Nephron progenitor cell (in vitro differentiated cells): ENCODE measurements around the gene FOXD4L1.
"Not testable (repeated sequence)": the region's sequence is repeated elsewhere in the genome, so short reads cannot be mapped to it uniquely, and the experiment has no call there.

ENCODE experiments used
- DNase-seq: peaks from one replicate; pipeline ENCODE4 v3.0.0; 2021
- H3K27ac Mint-ChIP-seq: 2 replicates; pipeline ENCODE4 v1.8.0; 2021; ENCODE audit warnings: mild to moderate bottlenecking, moderate library complexity, mixed read lengths
- H3K27me3 Mint-ChIP-seq: 2 replicates; pipeline ENCODE4 v1.8.0; 2021; ENCODE audit warnings: mild to moderate bottlenecking, low read depth, mixed read lengths; ENCODE audit not compliant: poor library complexity
- H3K36me3 Mint-ChIP-seq: 2 replicates; pipeline ENCODE4 v1.8.0; 2021; ENCODE audit warnings: low read depth, mixed read lengths
- H3K4me1 Mint-ChIP-seq: 2 replicates; pipeline ENCODE4 v1.8.0; 2021; ENCODE audit warnings: mixed read lengths
- H3K4me3 Mint-ChIP-seq: 2 replicates; pipeline ENCODE4 v1.8.0; 2021; ENCODE audit warnings: mild to moderate bottlenecking, moderate library complexity, mixed read lengths
- H3K9me3 Mint-ChIP-seq: 2 replicates; pipeline ENCODE4 v1.8.0; 2021; ENCODE audit warnings: mild to moderate bottlenecking, moderate library complexity, mixed read lengths

FOXD4L1 gene

DNA sequence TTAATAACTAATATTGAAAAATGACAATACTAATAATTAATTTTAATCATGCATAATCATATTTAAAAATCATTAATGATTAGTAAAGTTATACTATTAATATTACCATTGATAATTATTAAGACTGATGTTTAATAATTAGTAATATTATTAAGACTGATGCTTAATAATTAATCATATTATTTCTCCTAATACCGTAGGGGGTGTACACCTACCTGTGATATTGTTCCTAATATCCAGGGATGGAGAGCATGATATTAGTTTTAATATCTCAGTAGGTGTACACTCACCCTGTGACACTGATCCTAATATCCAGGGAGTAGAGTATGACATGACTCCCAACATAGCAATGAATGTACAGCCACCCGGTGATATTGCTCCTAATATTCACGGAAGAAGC, 12.4 kb downstream of the FOXD4L1 start:
- not testable (repeated sequence) for H3K27ac Mint-ChIP-seq, H3K4me3 Mint-ChIP-seq, H3K36me3 Mint-ChIP-seq, H3K9me3 Mint-ChIP-seq, DNase-seq, H3K4me1 Mint-ChIP-seq
- H3K27me3 Mint-ChIP-seq, result peaks cover 62% of the 10 kb centered on the region

- not testable (repeated sequence) for H3K36me3 Mint-ChIP-seq, DNase-seq, H3K27ac Mint-ChIP-seq, H3K4me3 Mint-ChIP-seq, H3K4me1 Mint-ChIP-seq, H3K9me3 Mint-ChIP-seq
- H3K27me3 Mint-ChIP-seq, result peaks cover 60% of the 10 kb centered on the region
These were observed 13.4 kb downstream of the FOXD4L1 start for GRCh38 chr2:113511859-113512258.

DNA sequence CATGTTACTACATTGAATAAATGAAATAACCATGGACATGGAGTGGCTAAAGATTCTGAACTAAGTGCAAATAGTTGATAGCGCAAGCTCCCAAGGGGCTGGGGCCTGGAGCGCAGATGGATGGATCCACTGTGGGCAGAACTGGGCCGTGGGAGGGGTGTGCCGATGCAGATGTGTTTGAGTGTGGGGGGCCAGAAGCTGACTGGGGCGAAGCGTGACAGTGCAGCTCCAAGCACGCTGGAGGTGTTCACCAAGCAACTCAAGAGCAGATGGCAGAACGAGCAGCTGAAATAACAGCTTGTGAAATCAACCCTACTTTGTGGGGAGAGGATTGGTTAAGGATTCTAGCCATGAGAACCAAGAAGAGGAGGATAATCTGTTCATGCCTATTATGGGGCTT, 17.0 kb downstream of the FOXD4L1 start:
- not testable (repeated sequence) for H3K9me3 Mint-ChIP-seq, H3K36me3 Mint-ChIP-seq, H3K27ac Mint-ChIP-seq, DNase-seq, H3K4me3 Mint-ChIP-seq, H3K4me1 Mint-ChIP-seq
- H3K27me3 Mint-ChIP-seq, result peaks cover 32% of the 10 kb centered on the region

DNA sequence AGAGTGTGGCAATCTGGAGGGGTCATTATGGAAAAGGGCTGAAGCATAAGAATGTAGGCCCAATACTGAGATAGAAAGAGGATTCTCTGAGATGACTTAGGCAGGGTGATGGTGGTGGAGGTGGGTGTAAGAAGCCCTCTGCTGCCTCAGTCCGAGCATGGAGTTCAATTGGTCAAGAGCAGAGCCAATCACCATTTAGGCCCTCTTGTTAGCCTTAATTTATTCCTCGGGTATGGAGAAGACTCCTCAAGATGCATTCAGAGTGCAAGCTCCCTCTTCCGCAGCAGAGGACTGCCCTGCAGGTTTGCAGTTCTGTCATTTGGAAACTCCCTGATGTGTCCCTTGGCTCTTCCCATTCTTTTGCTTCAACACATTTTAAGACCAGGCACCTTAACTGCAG, 17.5 kb downstream of the FOXD4L1 start:
- H3K36me3 Mint-ChIP-seq, H3K4me3 Mint-ChIP-seq, H3K27ac Mint-ChIP-seq, DNase-seq, H3K4me1 Mint-ChIP-seq, H3K9me3 Mint-ChIP-seq: not testable (repeated sequence)
- peaks cover 32% of the 10 kb centered on the region for H3K27me3 Mint-ChIP-seq

DNA sequence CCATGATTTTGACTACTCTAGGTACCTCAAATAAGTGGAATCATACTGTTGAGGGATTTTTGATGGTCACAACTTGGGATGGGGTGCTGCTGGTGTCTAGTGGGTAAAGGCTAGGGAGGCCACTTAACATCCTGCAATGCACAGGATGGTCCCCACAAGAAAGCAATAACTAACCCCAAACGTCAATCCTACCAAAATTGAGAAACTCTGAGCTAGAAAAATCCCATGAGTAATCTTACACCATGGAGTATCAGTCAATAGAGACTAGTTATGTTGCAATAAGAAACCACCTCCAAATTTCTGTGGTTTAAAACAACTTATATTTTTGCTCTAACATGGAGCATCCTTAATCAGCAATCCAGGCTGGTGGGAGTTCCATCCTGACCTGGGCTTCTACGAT, 18.6 kb downstream of the FOXD4L1 start:
- H3K27me3 Mint-ChIP-seq, result peaks cover 24% of the 10 kb centered on the region
- not testable (repeated sequence) for H3K9me3 Mint-ChIP-seq, H3K36me3 Mint-ChIP-seq, H3K4me3 Mint-ChIP-seq, DNase-seq, H3K4me1 Mint-ChIP-seq, H3K27ac Mint-ChIP-seq

- not testable (repeated sequence) for H3K4me1 Mint-ChIP-seq, H3K36me3 Mint-ChIP-seq, H3K27me3 Mint-ChIP-seq, DNase-seq, H3K9me3 Mint-ChIP-seq
- Mint-ChIP-seq H3K4me3 (peak overlapping the region; percentile 25), H3K27ac (peak overlapping the region; percentile 72)
These were observed 22.4 kb downstream of the FOXD4L1 start for GRCh38 chr2:113520837-113521236.

DNA sequence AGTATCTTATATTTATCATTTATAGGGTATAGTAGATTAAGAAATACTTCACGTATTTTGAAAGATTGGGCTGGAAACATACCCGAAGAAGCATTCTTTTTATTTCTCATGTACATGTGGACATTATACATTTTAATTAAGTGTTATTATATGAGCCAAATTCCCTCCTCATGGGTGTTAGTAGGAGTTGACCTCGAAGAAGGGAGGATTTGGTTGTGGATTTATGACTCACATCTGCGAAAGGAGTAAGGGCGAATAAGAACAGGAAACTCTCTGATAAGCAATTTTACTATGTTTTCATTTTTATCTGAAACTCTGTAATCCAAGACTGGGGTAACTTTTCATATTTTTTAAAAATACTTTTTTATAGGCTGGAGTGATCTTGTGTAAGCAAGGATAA, 23.0 kb downstream of the FOXD4L1 start:
- not testable (repeated sequence) for H3K27ac Mint-ChIP-seq, DNase-seq, H3K36me3 Mint-ChIP-seq, H3K4me3 Mint-ChIP-seq, H3K9me3 Mint-ChIP-seq, H3K27me3 Mint-ChIP-seq, H3K4me1 Mint-ChIP-seq

- not testable (repeated sequence) for H3K9me3 Mint-ChIP-seq
These were observed 26.5 kb downstream of the FOXD4L1 start for GRCh38 chr2:113524986-113525385.

GRCh38 chr2:113527350-113528045, 29.0 kb downstream of the FOXD4L1 start:
- H3K9me3 Mint-ChIP-seq, result not testable (repeated sequence)
- peaks cover 30% of the 10 kb centered on the region for H3K27me3 Mint-ChIP-seq

More at GRCh38 chr2:113524986-113525385, 26.5 kb downstream of the FOXD4L1 start:
- not testable (repeated sequence) for DNase-seq, H3K4me1 Mint-ChIP-seq, H3K27ac Mint-ChIP-seq, H3K4me3 Mint-ChIP-seq, H3K36me3 Mint-ChIP-seq
- H3K27me3 Mint-ChIP-seq, result peaks cover 18% of the 10 kb centered on the region

GRCh38 chr2:113528126-113528525, 29.7 kb downstream of the FOXD4L1 start:
- peaks cover 33% of the 10 kb centered on the region for H3K27me3 Mint-ChIP-seq
- not testable (repeated sequence) for DNase-seq, H3K4me1 Mint-ChIP-seq, H3K4me3 Mint-ChIP-seq, H3K27ac Mint-ChIP-seq, H3K9me3 Mint-ChIP-seq, H3K36me3 Mint-ChIP-seq

More at GRCh38 chr2:113527350-113528045, 29.0 kb downstream of the FOXD4L1 start:
- not testable (repeated sequence) for H3K4me3 Mint-ChIP-seq, DNase-seq, H3K27ac Mint-ChIP-seq, H3K36me3 Mint-ChIP-seq, H3K4me1 Mint-ChIP-seq

DNA sequence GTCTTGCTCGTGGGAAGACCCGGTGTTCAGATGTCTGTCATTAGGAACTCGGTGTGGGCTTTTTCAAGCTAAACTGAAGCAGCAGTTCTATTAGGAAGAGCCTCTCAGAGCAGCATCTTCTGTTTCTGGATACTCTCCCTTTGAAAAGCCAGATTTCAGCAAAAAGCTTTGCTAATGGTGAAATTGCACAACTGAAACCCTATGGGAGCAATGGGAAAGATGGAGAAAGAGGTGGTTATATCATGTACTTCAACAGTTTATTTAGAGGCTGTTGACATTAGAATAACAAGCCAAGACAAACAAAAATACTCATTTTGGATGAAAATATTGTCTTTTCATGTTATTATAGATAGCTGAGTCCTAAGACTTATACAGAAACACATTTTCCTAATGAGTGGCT, 30.4 kb downstream of the FOXD4L1 start:
- not testable (repeated sequence) for H3K27ac Mint-ChIP-seq, H3K9me3 Mint-ChIP-seq, DNase-seq, H3K36me3 Mint-ChIP-seq, H3K4me3 Mint-ChIP-seq, H3K4me1 Mint-ChIP-seq
- peaks cover 40% of the 10 kb centered on the region for H3K27me3 Mint-ChIP-seq

- H3K36me3 Mint-ChIP-seq, H3K27ac Mint-ChIP-seq, DNase-seq, H3K9me3 Mint-ChIP-seq, H3K4me3 Mint-ChIP-seq, H3K4me1 Mint-ChIP-seq: not testable (repeated sequence)
- H3K27me3 Mint-ChIP-seq, result peaks cover 40% of the 10 kb centered on the region
These were observed 34.5 kb downstream of the FOXD4L1 start for GRCh38 chr2:113532991-113533390.

DNA sequence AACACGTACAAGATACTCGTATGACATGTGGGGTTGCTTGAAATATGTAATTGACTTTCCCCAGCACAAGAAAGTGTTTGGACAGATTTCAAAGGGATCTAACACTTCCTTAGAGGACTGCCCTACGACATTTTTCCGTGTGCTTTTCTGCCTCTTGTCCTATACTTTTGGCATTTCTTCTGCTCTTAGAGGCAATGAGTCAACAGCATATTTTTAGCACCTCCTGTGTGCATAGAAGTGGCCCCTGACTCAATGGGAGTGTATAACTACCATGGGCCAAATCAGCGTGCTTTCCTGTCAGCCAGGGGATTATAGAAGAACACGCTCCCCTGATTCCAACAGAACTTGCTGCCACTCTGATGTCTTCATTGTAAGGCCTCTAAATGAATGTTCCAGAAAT, 38.1 kb downstream of the FOXD4L1 start:
- not testable (repeated sequence) for DNase-seq, H3K4me3 Mint-ChIP-seq, H3K27ac Mint-ChIP-seq, H3K36me3 Mint-ChIP-seq, H3K9me3 Mint-ChIP-seq, H3K4me1 Mint-ChIP-seq
- peaks cover 38% of the 10 kb centered on the region for H3K27me3 Mint-ChIP-seq

DNA sequence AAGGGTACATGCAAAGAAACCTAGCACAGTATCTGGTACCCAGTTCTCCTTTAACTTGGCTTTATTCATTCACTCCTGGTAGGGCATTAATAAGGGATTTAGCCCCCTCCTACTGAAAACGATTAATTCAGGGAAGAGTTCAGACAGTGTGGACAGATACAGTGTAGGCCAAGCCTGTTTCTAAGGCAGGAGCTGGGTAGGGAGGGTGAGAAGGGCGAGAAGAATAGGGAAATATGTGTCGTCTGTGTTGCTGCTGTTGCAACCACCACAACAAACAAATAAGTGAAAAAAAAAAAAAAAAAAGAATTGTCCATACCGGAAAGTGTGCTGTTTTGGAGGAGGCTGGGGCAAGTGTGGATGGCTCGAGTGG, 42.4 kb downstream of the FOXD4L1 start:
- H3K27ac Mint-ChIP-seq, H3K36me3 Mint-ChIP-seq, DNase-seq, H3K4me1 Mint-ChIP-seq, H3K9me3 Mint-ChIP-seq: not testable (repeated sequence)
- peaks cover 45% of the 10 kb centered on the region for H3K27me3 Mint-ChIP-seq
- H3K4me3 Mint-ChIP-seq, result peak overlapping the region; percentile 79

DNA sequence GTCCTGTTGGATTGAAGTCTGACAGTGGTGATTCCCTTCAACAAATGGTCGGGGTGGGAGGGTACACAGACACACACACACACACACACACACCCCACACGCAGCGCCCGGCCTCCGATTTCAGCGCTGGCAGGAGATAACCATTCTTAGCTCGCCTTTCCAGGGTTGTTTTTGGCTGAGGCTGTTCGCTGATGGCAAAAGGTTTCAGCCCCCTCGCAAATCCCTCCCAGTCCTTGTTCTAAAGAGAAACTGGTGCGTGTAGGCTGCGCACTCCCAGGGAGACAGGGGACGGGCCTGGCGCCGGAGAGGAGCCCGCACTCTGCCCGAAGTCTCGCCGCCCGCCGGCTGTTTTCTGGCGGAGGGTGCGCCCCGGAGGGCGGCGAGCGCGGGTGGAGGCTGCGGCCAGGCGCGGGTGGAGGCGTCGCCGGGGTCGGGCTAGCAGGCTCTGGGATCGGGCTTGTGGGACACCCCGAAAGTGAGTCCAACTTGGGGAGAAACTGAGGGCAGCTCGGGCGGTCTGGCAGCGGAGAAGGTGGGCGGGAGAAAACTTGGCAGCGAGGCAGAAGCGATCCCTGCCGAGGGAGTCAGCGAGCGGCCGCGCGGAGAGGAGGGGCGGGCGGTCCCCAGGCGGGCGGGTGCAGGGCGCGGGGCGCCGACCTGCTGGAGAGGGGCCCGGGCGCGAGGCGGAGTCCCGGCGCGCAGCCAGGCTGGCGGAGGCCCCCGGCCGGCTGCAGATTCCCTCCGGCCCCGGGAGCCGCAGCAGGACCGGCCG, 42.9 kb downstream of the FOXD4L1 start:
- DNase-seq, result peak; percentile 57
- Mint-ChIP-seq H3K27me3 (peaks cover 45% of the 10 kb centered on the region), H3K4me3 (peak overlapping the region; percentile 79)
- H3K27ac Mint-ChIP-seq, H3K36me3 Mint-ChIP-seq, H3K4me1 Mint-ChIP-seq, H3K9me3 Mint-ChIP-seq: not testable (repeated sequence)
